CD8-positive, alpha-beta memory T cell (primary cell): Measurements from ENCODE around the gene SETD5. TPM values are rescaled to one million over a fixed set of nuclear protein-coding genes. Genes with fewer than 3 reads are reported as not detected.

Source experiments
- CTCF ChIA-PET: fragments of 350-600 bp; sonication (Branson Sonifier 250); formaldehyde crosslinking; loops from one replicate; lab custom pipeline; 2021; ENCODE audit warnings: antibody characterized with exemption; lab: Charles Lee
- POLR2A ChIA-PET: fragments of 350-600 bp; sonication (Branson Sonifier 250); formaldehyde crosslinking; loops from one replicate; lab custom pipeline; 2021; ENCODE audit warnings: antibody characterized with exemption; lab: Charles Lee
- DNase-seq, 5 donors: peaks; one replicate each; pipeline versions ENCODE4 v3.0.0 to v3.0.0-alpha.2; 2020 to 2022; ENCODE audit warnings: mixed read lengths in 1 of 5
- H3K27ac ChIP-seq: one replicate; pipeline ENCODE4 v1.7.0; 2013; ENCODE audit warnings: low read depth, mild to moderate bottlenecking, low read length, moderate library complexity
- H3K27me3 ChIP-seq: 2 replicates; pipeline ENCODE4 v1.7.0; 2013; ENCODE audit warnings: low read length, mild to moderate bottlenecking; ENCODE audit not compliant: insufficient read depth, poor library complexity, severe bottlenecking
- H3K36me3 ChIP-seq: 2 replicates; pipeline ENCODE4 v1.7.0; 2013; ENCODE audit warnings: mild to moderate bottlenecking, low read length, moderate library complexity; ENCODE audit not compliant: insufficient read depth
- H3K4me1 ChIP-seq: 2 replicates; pipeline ENCODE4 v1.7.0; 2013; ENCODE audit warnings: mild to moderate bottlenecking, low read length, moderate library complexity; ENCODE audit not compliant: insufficient read depth
- H3K4me3 ChIP-seq: 2 replicates; pipeline ENCODE4 v1.7.0; 2013; ENCODE audit warnings: mild to moderate bottlenecking, low read length
- H3K9me3 ChIP-seq: 2 replicates; pipeline ENCODE4 v1.7.0; 2013; ENCODE audit warnings: mild to moderate bottlenecking, low read length
- H3K27ac Mint-ChIP-seq, 8 donors: one replicate each; pipeline ENCODE4 v1.8.0; 2020 to 2021; ENCODE audit warnings: mixed read lengths in 8 of 8, mild to moderate bottlenecking in 6 of 8, inconsistent platforms in 3 of 8, moderate library complexity in 3 of 8
- H3K27me3 Mint-ChIP-seq, 2 donors: one replicate each; pipeline ENCODE4 v1.8.0; 2020 to 2021; ENCODE audit warnings: mixed read lengths in 2 of 2, mild to moderate bottlenecking in 1 of 2, moderate library complexity in 1 of 2
- H3K36me3 Mint-ChIP-seq, 3 donors: one replicate each; pipeline ENCODE4 v1.8.0; 2020 to 2021; ENCODE audit warnings: mixed read lengths in 3 of 3, inconsistent platforms in 1 of 3, mild to moderate bottlenecking in 1 of 3
- H3K4me1 Mint-ChIP-seq, 3 donors: one replicate each; pipeline ENCODE4 v1.8.0; 2020 to 2021; ENCODE audit warnings: mixed read lengths in 3 of 3, inconsistent platforms in 1 of 3, mild to moderate bottlenecking in 1 of 3
- H3K4me3 Mint-ChIP-seq, 7 donors: one replicate each; pipeline ENCODE4 v1.8.0; 2020 to 2021; ENCODE audit warnings: mixed read lengths in 7 of 7, mild to moderate bottlenecking in 6 of 7, moderate library complexity in 4 of 7, inconsistent platforms in 2 of 7
- H3K9me3 Mint-ChIP-seq, 5 donors: one replicate each; pipeline ENCODE4 v1.8.0; 2020 to 2022; ENCODE audit warnings: mixed read lengths in 5 of 5, mild to moderate bottlenecking in 3 of 5, moderate library complexity in 2 of 5, inconsistent platforms in 1 of 5
- polyA plus RNA-seq: library from polyadenylated mRNA; unstranded; fragments of 300-500 nt; fragmentation: Illumina TruSeq; gene quantifications from one replicate; pipeline ENCODE4 v1.2.3, GENCODE V29; 2021
- total RNA-seq, 2 experiments: library from RNA; stranded (reverse); gene quantifications; one replicate each; pipeline ENCODE4 v1.2.3, GENCODE V29; 2021

The SETD5 gene
- total and polyA plus RNA-seq, 3 experiments from 2014 or later = 40.0 to 97.2 (median 89.8) TPM

DNA sequence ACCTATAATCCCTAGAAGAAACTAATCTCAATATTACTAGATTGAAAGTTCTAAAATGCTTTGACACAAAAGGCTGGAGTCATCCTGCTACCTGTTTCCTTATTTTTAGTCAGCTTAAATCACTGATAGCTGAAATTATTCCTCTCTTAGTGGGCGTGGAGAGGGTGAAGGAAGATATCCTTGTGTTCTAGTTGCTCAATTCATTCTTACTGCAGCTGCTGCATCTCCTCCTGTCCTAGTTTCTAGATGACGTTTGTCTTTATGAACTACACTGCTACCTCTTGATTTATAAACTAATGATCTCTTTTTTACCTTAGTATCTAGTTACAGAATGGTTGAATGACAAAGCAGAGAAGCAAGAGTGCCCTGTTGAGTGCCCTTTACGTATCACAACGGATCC, 50.7 kb downstream of the SETD5 start:
- Histone ChIP-seq H3K4me3 (no peak overlapping the region), H3K36me3 (peaks cover 64% of the 10 kb centered on the region), H3K4me1 (no peaks in the 10 kb centered on the region), H3K9me3 (no peaks in the 10 kb centered on the region), H3K27me3 (no peaks in the 10 kb centered on the region), H3K27ac (no peak overlapping the region)
- no peak for DNase-seq
- POLR2A ChIA-PET = no interaction called here
- Mint-ChIP-seq H3K4me1 (peaks cover 19 to 44% (median 29%) of the 10 kb centered on the region in 3 donors), H3K4me3 (no peak overlapping the region), H3K27me3 (no peaks in the 10 kb centered on the region), H3K9me3 (no peaks in the 10 kb centered on the region), H3K36me3 (peaks cover 0 to 91% (median 27%) of the 10 kb centered on the region in 3 donors), H3K27ac (peak overlapping the region in 6 of 8 donors; percentile 1 to 72 (median 64))
- CTCF ChIA-PET = no interaction called here

- Histone ChIP-seq H3K36me3 (peaks cover 60% of the 10 kb centered on the region), H3K4me1 (no peaks in the 10 kb centered on the region), H3K9me3 (no peaks in the 10 kb centered on the region), H3K27ac (no peak overlapping the region), H3K4me3 (no peak overlapping the region), H3K27me3 (no peaks in the 10 kb centered on the region)
- peak overlapping the region in 5 of 8 donors; percentile 17 to 72 (median 64) for H3K27ac Mint-ChIP-seq
- peaks cover 21 to 44% (median 29%) of the 10 kb centered on the region in 3 donors for H3K4me1 Mint-ChIP-seq
- CTCF ChIA-PET = no interaction called here
- H3K9me3 Mint-ChIP-seq = no peaks in the 10 kb centered on the region
- POLR2A ChIA-PET = no interaction called here
- DNase-seq = no peak
- H3K27me3 Mint-ChIP-seq = no peaks in the 10 kb centered on the region
- H3K4me3 Mint-ChIP-seq = no peak overlapping the region
- peaks cover 0 to 91% (median 28%) of the 10 kb centered on the region in 3 donors for H3K36me3 Mint-ChIP-seq
Measured at GRCh38 chr3:9448643-9449042, 51.2 kb downstream of the SETD5 start.

GRCh38 chr3:9450126-9450525, 52.7 kb downstream of the SETD5 start:
- Mint-ChIP-seq H3K4me1 (peaks cover 21 to 44% (median 29%) of the 10 kb centered on the region in 3 donors), H3K9me3 (no peaks in the 10 kb centered on the region), H3K36me3 (peaks cover 0 to 87% (median 28%) of the 10 kb centered on the region in 3 donors), H3K4me3 (no peak overlapping the region), H3K27ac (peak overlapping the region in 3 of 8 donors; percentile 18 to 63 (median 58)), H3K27me3 (no peaks in the 10 kb centered on the region)
- Histone ChIP-seq H3K4me3 (no peak overlapping the region), H3K4me1 (no peaks in the 10 kb centered on the region), H3K36me3 (peaks cover 52% of the 10 kb centered on the region), H3K9me3 (no peaks in the 10 kb centered on the region), H3K27me3 (no peaks in the 10 kb centered on the region), H3K27ac (no peak overlapping the region)
- CTCF ChIA-PET = no interaction called here
- DNase-seq = no peak
- POLR2A ChIA-PET = no interaction called here

GRCh38 chr3:9450991-9451390, 53.6 kb downstream of the SETD5 start:
- Histone ChIP-seq H3K27ac (no peak overlapping the region), H3K27me3 (no peaks in the 10 kb centered on the region), H3K36me3 (peaks cover 53% of the 10 kb centered on the region), H3K9me3 (no peaks in the 10 kb centered on the region), H3K4me3 (no peak overlapping the region), H3K4me1 (no peaks in the 10 kb centered on the region)
- no peaks in the 10 kb centered on the region for H3K27me3 Mint-ChIP-seq
- peaks cover 0 to 86% (median 30%) of the 10 kb centered on the region in 3 donors for H3K36me3 Mint-ChIP-seq
- H3K9me3 Mint-ChIP-seq = no peaks in the 10 kb centered on the region
- H3K4me1 Mint-ChIP-seq = peaks cover 21 to 44% (median 29%) of the 10 kb centered on the region in 3 donors
- no peak overlapping the region for H3K4me3 Mint-ChIP-seq
- no peak for DNase-seq
- POLR2A ChIA-PET = no interaction called here
- peak overlapping the region in 4 of 8 donors; percentile 10 to 90 (median 58) for H3K27ac Mint-ChIP-seq
- CTCF ChIA-PET = no interaction called here

DNA sequence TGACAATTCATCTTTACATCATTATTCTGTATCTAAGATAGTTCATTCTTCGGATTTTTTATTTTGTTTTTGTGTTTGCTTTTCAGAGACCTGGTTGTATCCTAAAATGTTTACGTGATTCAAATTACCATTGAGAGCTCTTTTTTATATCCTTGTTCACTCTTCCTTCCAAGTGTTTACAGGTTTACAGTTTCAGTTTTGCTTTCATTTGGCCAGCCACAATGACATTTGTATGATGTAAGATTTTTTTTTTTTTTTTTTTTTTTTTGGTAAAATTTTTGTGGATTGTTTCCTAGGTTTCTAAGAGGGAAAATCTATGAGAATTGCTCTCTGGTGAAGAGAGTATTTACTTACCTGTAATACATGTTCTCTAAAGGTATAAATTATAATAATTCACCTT, 55.0 kb downstream of the SETD5 start:
- Histone ChIP-seq H3K27me3 (no peaks in the 10 kb centered on the region), H3K36me3 (peaks cover 53% of the 10 kb centered on the region), H3K4me1 (no peaks in the 10 kb centered on the region), H3K27ac (no peak overlapping the region), H3K4me3 (no peak overlapping the region), H3K9me3 (no peaks in the 10 kb centered on the region)
- Mint-ChIP-seq H3K4me1 (peaks cover 21 to 44% (median 29%) of the 10 kb centered on the region in 3 donors), H3K9me3 (no peaks in the 10 kb centered on the region), H3K4me3 (peak overlapping the region in 4 of 7 donors; percentile 32 to 54 (median 46)), H3K27me3 (no peaks in the 10 kb centered on the region), H3K36me3 (peaks cover 0 to 83% (median 26%) of the 10 kb centered on the region in 3 donors), H3K27ac (peak overlapping the region; percentile 70 to 93 (median 88))
- DNase-seq = peak in 1 of 5 donors; percentile 17
- ChIA-PET CTCF (no interaction called here), POLR2A (interaction anchor here (0.6 to 1.0 kb wide), 3 partner anchors 56 to 354 kb away, joined by 8 to 14 read pairs (median 13); no protein-coding TSS in a partner anchor)

DNA sequence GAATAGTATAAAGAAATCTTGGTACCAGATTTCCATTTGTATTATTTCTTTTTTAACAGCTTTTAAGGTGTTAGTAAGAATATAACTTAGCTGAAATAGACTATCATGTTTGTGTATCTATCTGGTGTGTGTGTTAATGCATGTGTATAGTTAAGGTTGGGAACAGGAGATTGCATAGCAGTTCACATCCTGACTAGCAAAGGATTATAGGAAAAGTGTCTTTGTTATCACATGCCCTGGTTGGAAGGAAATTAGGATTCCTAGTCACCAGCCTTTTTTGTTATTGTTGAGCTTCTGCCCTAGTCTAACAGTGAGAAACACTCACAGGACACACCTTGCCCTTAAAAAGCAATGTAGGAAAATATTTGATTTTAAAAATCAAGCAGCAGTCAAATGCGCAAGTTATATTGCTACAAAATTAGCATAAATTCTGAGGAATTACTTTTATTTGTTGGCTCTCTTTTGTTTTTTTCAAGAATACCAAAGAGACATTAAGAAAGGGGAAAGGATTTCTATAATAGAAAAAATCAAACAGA, 58.2 kb downstream of the SETD5 start:
- no peak overlapping the region for H3K27ac ChIP-seq
- H3K36me3 ChIP-seq = peaks cover 40% of the 10 kb centered on the region
- no peaks in the 10 kb centered on the region for H3K9me3 ChIP-seq
- Mint-ChIP-seq H3K9me3 (no peaks in the 10 kb centered on the region), H3K4me1 (peaks cover 15 to 23% (median 22%) of the 10 kb centered on the region in 3 donors), H3K4me3 (no peak overlapping the region), H3K27ac (no peak overlapping the region), H3K27me3 (no peaks in the 10 kb centered on the region), H3K36me3 (peaks cover 0 to 68% (median 13%) of the 10 kb centered on the region in 3 donors)
- ChIA-PET CTCF (no interaction called here), POLR2A (no interaction called here)
- no peak overlapping the region for H3K4me3 ChIP-seq
- no peak for DNase-seq
- no peaks in the 10 kb centered on the region for H3K4me1 ChIP-seq
- no peaks in the 10 kb centered on the region for H3K27me3 ChIP-seq

GRCh38 chr3:9467451-9467850, 70.0 kb downstream of the SETD5 start:
- no peaks in the 10 kb centered on the region for H3K9me3 Mint-ChIP-seq
- ChIA-PET POLR2A (no interaction called here), CTCF (no interaction called here)
- Histone ChIP-seq H3K36me3 (peaks cover 75% of the 10 kb centered on the region), H3K4me1 (no peaks in the 10 kb centered on the region), H3K4me3 (no peak overlapping the region), H3K9me3 (no peaks in the 10 kb centered on the region), H3K27ac (no peak overlapping the region), H3K27me3 (no peaks in the 10 kb centered on the region)
- DNase-seq = no peak
- H3K36me3 Mint-ChIP-seq = peaks cover 10 to 90% (median 24%) of the 10 kb centered on the region in 3 donors
- H3K27me3 Mint-ChIP-seq = no peaks in the 10 kb centered on the region
- peak overlapping the region; percentile 23 to 73 (median 42) for H3K27ac Mint-ChIP-seq
- H3K4me3 Mint-ChIP-seq = no peak overlapping the region
- peaks cover 3 to 12% (median 6%) of the 10 kb centered on the region in 3 donors for H3K4me1 Mint-ChIP-seq

DNA sequence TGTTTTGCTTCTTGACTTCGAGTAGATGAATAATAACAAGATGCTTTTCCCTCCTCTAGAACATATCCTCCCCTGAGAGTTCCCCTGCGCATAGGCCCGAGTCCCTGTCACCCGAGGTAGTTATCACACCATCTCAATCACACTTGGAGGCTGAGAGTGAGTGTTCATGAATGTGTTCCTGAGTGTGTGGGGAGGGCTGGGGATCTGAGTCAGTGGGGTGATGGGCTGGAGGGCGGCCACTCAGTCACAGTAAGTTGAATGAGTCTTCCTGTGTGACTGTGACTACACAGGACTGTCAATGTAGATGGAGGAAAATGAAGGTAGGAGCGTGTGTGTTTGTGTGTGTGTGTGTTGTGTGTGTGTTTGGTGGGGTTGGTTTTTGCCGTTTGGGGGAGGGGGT, 71.0 kb downstream of the SETD5 start:
- Histone ChIP-seq H3K4me1 (no peaks in the 10 kb centered on the region), H3K4me3 (no peak overlapping the region), H3K27me3 (no peaks in the 10 kb centered on the region), H3K36me3 (peaks cover 85% of the 10 kb centered on the region), H3K9me3 (no peaks in the 10 kb centered on the region), H3K27ac (no peak overlapping the region)
- Mint-ChIP-seq H3K36me3 (peaks cover 13 to 92% (median 26%) of the 10 kb centered on the region in 3 donors), H3K4me3 (no peak overlapping the region), H3K9me3 (no peaks in the 10 kb centered on the region), H3K4me1 (peaks cover 3 to 12% (median 6%) of the 10 kb centered on the region in 3 donors), H3K27ac (peak overlapping the region in 4 of 8 donors; percentile 3 to 53 (median 26)), H3K27me3 (no peaks in the 10 kb centered on the region)
- ChIA-PET CTCF (no interaction called here), POLR2A (no interaction called here)
- no peak for DNase-seq
